Stomach (tissue), 9 donors: ENCODE results near the gene KHSRP. TPM values are rescaled to one million over a fixed set of nuclear protein-coding genes. Genes with fewer than 3 reads are reported as not detected.
A peak's percentile ranks its signal among the peaks of the same experiment; 100 is the strongest.

ENCODE experiments used
- DNase-seq, 2 donors: peaks; one replicate each; pipeline versions ENCODE4 v3.0.0 to v3.0.0-alpha.2; 2013 to 2019
- H3K27ac ChIP-seq, 5 donors: fragments of 200-600 bp in 4 of 5; sonication (generic) in 4 of 5; one replicate each; pipeline ENCODE4 v1.5.1; 2013 to 2019; ENCODE audit warnings: mild to moderate bottlenecking in 1 of 5, moderate library complexity in 1 of 5
- H3K27me3 ChIP-seq, 3 donors: fragments of 200-600 bp; sonication (generic); one replicate each; pipeline ENCODE4 v1.5.1; 2017 to 2019; ENCODE audit warnings: mixed run types in 1 of 3
- H3K36me3 ChIP-seq, 4 donors: fragments of 200-600 bp; sonication (generic); 1 replicate in 3 of 4; 2 replicates in 1 of 4; pipeline ENCODE4 v1.5.1; 2016 to 2019
- H3K4me1 ChIP-seq, 4 donors: fragments of 200-600 bp; sonication (generic); one replicate each; pipeline ENCODE4 v1.5.1; 2016 to 2019
- H3K4me3 ChIP-seq, 4 donors: fragments of 200-600 bp; sonication (generic) in 3 of 4; one replicate each; pipeline ENCODE4 v1.5.1; 2016 to 2019; ENCODE audit warnings: mild to moderate bottlenecking in 1 of 4
- H3K9me3 ChIP-seq, 4 donors: fragments of 200-600 bp; sonication (generic); one replicate each; pipeline ENCODE4 v1.5.1; 2016 to 2019
- EP300 ChIP-seq: sonication (generic); formaldehyde crosslinking; IDR thresholded peaks from one replicate; pipeline ENCODE4 v1.6.1; 2017; ENCODE audit warnings: antibody characterized with exemption
- POLR2A ChIP-seq, 4 donors: fragments of 450-650 bp; IDR thresholded peaks; one replicate each; pipeline ENCODE4 v1.6.1; 2016; ENCODE audit warnings: antibody characterized with exemption in 4 of 4, control low read depth in 2 of 4, mild to moderate bottlenecking in 1 of 4, moderate library complexity in 1 of 4
- POLR2AphosphoS5 ChIP-seq, 3 donors: sonication (generic); formaldehyde crosslinking; IDR thresholded peaks; one replicate each; pipeline ENCODE4 v1.6.1; 2016; ENCODE audit warnings: antibody characterized with exemption in 3 of 3
- WGBS, 5 donors: extraction: QIAGEN DNeasy Blood & Tissue Kit in 3 of 5; methylation state at CpG; one replicate each; pipeline versions ENCODE4 v1.1.5 to v1.1.7; 2013 to 2018; 5-methylcytosine and 5-hydroxymethylcytosine counted together
- intact Hi-C: fragments of 100-400 bp; cut with DNase I; formaldehyde crosslinking; loops from one replicate; pipeline ENCODE4 v1.15.1; 2023; ENCODE audit warnings: low total_unique reads
- polyA plus RNA-seq, 3 donors: library from polyadenylated mRNA; stranded (reverse); fragments of 200-250 nt; gene quantifications; one replicate each; pipeline ENCODE4 v1.2.3, GENCODE V29; 2013
- total RNA-seq, 5 donors: library from RNA; depleted of rRNA; stranded (reverse); fragments of >200 nt; gene quantifications; one replicate each; pipeline versions ENCODE4 v1.1.0 to v1.2.3, GENCODE V29; 2014 to 2016
- TF ChIP-seq, protein P1 (sequence below), 7 experiments: fragments of 450-650 bp in 4 of 7; fragments of 200-600 bp in 3 of 7; sonication (generic) in 3 of 7; IDR thresholded peaks; one replicate each; pipeline ENCODE4 v1.5.1; 2016 to 2019; ENCODE audit warnings: antibody characterized with exemption in 7 of 7, control low read depth in 2 of 7, mild to moderate bottlenecking in 1 of 7
- donor health status: healthy with polysubstance abuse.
- donor health status: Bipolar disorder and iron deficiency.
- donor health status: healthy.

The KHSRP gene
- total and polyA plus RNA-seq, 8 donors, result 49.1 to 130 (median 111) TPM

DNA sequence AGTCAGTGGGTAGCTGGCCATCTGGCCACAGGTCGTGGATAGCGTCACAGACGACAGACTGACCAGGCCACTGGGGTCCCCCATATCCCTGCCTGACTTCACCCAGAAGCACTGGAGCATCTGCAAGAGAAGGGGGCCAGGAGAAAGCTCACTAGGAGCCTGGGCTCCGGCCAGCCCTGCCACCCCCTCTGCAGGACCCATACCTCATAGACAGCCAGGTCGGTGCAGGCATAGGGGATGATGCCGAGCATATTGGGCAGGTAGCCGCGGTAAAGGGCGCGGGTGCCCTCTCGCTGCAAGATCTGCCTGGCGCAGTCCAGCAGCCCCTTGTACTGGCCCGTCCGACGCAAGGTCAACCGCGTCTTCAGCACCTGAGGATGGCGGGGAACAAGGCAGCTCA is 2.5 kb upstream of the KHSRP start:
- intact Hi-C loops, result no loop called here
- H3K9me3 ChIP-seq, result no peaks in the 10 kb centered on the region

DNA sequence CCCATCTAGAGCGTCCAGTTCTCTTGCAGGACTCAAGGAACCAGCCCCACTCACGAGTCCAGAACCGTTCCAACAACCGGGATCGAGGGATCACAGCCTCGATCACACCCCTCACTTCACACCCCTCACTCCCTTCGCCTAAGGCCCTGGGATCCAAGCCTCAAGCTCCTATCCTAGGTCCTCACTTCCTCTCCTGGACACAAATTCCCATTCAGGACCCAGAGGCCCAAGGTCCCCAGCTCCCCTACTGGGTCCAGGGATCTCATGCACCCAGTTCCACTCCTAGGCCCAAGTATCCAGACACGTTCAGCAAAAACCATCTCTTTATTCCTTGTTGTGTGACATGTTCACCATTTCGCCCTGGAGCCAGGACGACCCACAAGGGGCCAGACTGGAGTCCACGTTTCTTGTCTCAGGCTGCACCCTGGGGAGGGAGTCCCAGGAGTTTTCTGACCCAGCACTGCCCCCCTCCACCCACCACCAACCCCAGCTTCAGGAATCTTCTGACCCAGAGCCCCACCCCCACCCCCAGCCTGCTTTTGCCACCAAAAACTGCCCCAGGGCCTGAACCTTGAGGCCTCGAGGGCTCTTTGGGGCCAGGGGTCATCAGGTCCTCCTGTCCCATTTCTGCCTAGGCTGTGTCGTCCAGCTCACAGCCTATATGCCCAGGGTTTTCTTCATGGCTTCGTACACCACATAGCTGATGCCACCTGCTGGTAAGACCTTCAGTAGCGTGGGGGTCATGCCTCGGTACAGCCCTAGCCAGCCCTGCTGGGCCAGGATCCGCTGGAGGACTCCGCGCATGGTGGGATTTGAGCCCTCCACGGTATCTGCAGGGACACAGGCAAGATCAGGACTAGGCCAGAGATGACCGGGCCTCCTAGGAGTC is 1.4 kb upstream of the KHSRP start:
- H3K27me3 ChIP-seq, result no peaks in the 10 kb centered on the region
- TF ChIP-seq EP300, result no peak
- no peak for TF ChIP-seq POLR2A (IDR thresholded peaks at IDR 0.05)
- no peak for TF ChIP-seq POLR2AphosphoS5 (IDR thresholded peaks at IDR 0.05)
- TF ChIP-seq, protein P1, sequence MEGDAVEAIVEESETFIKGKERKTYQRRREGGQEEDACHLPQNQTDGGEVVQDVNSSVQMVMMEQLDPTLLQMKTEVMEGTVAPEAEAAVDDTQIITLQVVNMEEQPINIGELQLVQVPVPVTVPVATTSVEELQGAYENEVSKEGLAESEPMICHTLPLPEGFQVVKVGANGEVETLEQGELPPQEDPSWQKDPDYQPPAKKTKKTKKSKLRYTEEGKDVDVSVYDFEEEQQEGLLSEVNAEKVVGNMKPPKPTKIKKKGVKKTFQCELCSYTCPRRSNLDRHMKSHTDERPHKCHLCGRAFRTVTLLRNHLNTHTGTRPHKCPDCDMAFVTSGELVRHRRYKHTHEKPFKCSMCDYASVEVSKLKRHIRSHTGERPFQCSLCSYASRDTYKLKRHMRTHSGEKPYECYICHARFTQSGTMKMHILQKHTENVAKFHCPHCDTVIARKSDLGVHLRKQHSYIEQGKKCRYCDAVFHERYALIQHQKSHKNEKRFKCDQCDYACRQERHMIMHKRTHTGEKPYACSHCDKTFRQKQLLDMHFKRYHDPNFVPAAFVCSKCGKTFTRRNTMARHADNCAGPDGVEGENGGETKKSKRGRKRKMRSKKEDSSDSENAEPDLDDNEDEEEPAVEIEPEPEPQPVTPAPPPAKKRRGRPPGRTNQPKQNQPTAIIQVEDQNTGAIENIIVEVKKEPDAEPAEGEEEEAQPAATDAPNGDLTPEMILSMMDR (IDR thresholded peaks at IDR 0.05), result no peak
- no peaks in the 10 kb centered on the region for H3K9me3 ChIP-seq
- 91 to 94% (median 93%) methylated on average over 21 of the region's 21 CpGs for WGBS, 5 donors
- H3K36me3 ChIP-seq, result peaks cover 7 to 14% (median 12%) of the 10 kb centered on the region in 4 donors
- intact Hi-C loops, result no loop called here
- H3K4me3 ChIP-seq, result peak overlapping the region; percentile 13 to 32 (median 20)
- peak overlapping the region; percentile 67 to 87 (median 85) for H3K27ac ChIP-seq
- DNase-seq, result peak in 1 of 2 donors; percentile 44
- H3K4me1 ChIP-seq, result peaks cover 15 to 35% (median 31%) of the 10 kb centered on the region in 4 donors

More for the DNA sequence above, 2.5 kb upstream of the KHSRP start:
- WGBS, 5 donors, result 92 to 97% (median 95%) methylated on average over 16 to 18 of the region's 18 CpGs
- no peak overlapping the region for H3K27ac ChIP-seq
- TF ChIP-seq POLR2A (IDR thresholded peaks at IDR 0.05) (no peak), POLR2AphosphoS5 (IDR thresholded peaks at IDR 0.05) (no peak), EP300 (no peak)
- TF ChIP-seq, protein P1 (IDR thresholded peaks at IDR 0.05), result no peak
- no peaks in the 10 kb centered on the region for H3K27me3 ChIP-seq
- DNase-seq, result no peak
- peaks cover 0 to 3% (median under 1%) of the 10 kb centered on the region in 4 donors for H3K36me3 ChIP-seq
- H3K4me3 ChIP-seq, result no peak overlapping the region
- H3K4me1 ChIP-seq, result peaks cover 10 to 27% (median 20%) of the 10 kb centered on the region in 4 donors

DNA sequence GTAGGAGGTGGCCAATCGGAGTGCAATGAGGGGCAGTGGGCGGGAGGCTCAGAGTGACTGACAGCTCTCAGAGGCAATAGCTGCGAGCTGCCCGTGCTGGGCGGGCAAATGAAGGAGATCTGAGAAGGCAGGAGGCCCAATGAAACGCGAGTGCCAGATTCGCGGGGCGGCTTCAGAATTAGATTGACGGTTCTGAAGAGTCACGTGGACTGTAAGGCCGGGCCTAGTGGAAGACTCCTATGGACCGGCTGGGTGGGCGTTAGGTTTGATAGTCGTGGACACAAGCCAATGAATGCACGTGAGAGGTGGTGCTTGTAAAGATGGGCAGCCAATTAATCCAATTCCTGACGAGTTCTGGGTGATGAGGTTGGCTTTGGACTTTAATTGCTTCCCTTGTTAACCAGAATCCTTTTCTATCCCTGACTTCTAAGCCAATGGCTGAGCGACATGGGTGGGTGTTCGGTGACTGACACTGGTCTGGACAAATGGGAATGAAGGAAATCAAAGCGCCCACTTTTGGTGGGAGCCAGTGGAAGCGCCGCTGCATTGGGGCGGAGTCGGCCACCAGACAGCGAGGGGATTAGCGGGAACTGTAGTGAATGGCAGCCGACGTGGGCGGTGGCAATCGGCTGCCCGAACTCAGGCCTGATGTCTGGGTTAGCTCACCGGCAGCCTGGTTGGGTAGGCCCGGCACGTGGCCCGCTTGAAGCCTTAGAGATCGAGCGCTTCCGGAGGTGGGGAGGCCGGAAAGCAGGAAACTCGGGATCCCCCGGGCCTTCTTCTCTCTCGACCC is 524 bp upstream of the KHSRP start:
- H3K36me3 ChIP-seq, result peaks cover 16 to 23% (median 21%) of the 10 kb centered on the region in 4 donors
- TF ChIP-seq POLR2AphosphoS5 (IDR thresholded peaks at IDR 0.05) (peak in 1 of 3 donors; percentile 72), EP300 (no peak)
- H3K4me1 ChIP-seq, result peaks cover 15 to 41% (median 35%) of the 10 kb centered on the region in 4 donors
- H3K27ac ChIP-seq, result peak overlapping the region; percentile 67 to 87 (median 85)
- H3K27me3 ChIP-seq, result no peaks in the 10 kb centered on the region
- intact Hi-C loops, result no loop called here
- WGBS, 5 donors, result 5 to 12% (median 7%) methylated on average over 39 to 43 of the region's 43 CpGs
- peak; percentile 99 to 100 for DNase-seq
- peak overlapping the region; percentile 15 to 92 (median 86) for H3K4me3 ChIP-seq
- H3K9me3 ChIP-seq, result no peaks in the 10 kb centered on the region

DNA sequence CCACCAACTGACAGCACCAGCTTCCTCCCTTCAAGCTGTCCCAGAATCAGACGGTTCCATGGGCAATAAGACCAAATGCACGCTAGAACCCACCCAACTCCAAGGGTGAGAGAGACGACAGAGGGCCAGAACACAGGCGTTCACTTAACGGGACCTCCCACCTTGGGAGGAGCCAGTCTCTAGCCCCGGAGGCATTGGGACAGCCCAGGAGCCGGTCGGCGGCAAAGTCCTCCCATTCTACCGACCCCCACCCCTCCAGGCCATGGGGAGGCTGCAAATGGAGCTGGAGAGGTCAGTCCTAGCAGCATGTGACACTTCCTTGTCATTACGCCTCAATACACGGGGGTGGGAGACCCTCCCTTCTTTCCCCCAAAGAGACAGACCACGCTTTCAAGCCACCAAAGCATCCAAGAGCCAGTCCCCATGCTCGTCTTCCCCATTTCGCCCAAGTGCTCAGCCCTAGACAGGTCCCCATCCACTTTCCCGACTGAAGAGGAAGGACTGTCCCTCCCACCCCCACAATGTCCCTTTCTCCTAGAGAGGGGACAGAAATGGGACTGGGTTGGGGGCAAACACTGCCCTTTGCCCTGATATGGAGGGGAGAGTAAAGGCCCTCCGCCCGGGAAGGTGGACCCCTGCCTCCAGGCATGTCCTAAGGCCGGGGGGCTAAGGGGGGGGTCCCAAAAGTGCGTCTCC is 964 bp downstream of the KHSRP start:
- Histone ChIP-seq H3K4me3 (peak overlapping the region; percentile 84 to 92 (median 86)), H3K27me3 (no peaks in the 10 kb centered on the region), H3K36me3 (peaks cover 31 to 37% (median 36%) of the 10 kb centered on the region in 4 donors), H3K27ac (peak overlapping the region in 4 of 5 donors; percentile 73 to 84 (median 78)), H3K4me1 (peaks cover 15 to 42% (median 35%) of the 10 kb centered on the region in 4 donors), H3K9me3 (no peaks in the 10 kb centered on the region)
- whole genome bisulfite sequencing, 5 donors, result 0 to 2% (median 1%) methylated on average over 13 to 20 of the region's 20 CpGs
- intact Hi-C loops, result no loop called here
- TF ChIP-seq POLR2AphosphoS5 (IDR thresholded peaks at IDR 0.05) (no peak), POLR2A (IDR thresholded peaks at IDR 0.05) (no peak), EP300 (no peak)
- TF ChIP-seq, protein P1 (IDR thresholded peaks at IDR 0.05), result no peak
- DNase-seq, result peak in 1 of 2 donors; percentile 77
